ENCODE results near the gene GORASP1.

Gene GORASP1

GRCh38 chr3:39099738-39100499 is 7.5 kb downstream of the GORASP1 start:
- no peak overlapping the region for H3K4me3 ChIP-seq (ENCODE audit: extremely low read depth, insufficient read depth, low read length, poor library complexity, severe bottlenecking)
- H3K36me3 ChIP-seq (ENCODE audit: control insufficient read depth, insufficient read depth, low read length) = peaks cover 72% of the 10 kb centered on the region
- no peaks in the 10 kb centered on the region for H3K9me3 ChIP-seq (ENCODE audit: control insufficient read depth, low read length)
- peaks cover 16% of the 10 kb centered on the region for H3K4me1 ChIP-seq (ENCODE audit: control insufficient read depth, insufficient read depth, low read length, poor library complexity, severe bottlenecking)
- no peak overlapping the region for H3K27ac ChIP-seq (ENCODE audit: low read depth, low read length, severe bottlenecking)
- 100% methylated on average over 1 of the region's 2 CpGs for WGBS, 2 experiments (ENCODE audit: insufficient coverage in 2 of 2)

- 100% methylated on average over 1 of the region's 1 CpG; no CpG with 5 or more reads in 1 of the 2 experiments for WGBS, 2 experiments (ENCODE audit: insufficient coverage in 2 of 2)
- Histone ChIP-seq H3K4me3 (ENCODE audit: extremely low read depth, insufficient read depth, low read length, poor library complexity, severe bottlenecking) (no peak overlapping the region), H3K36me3 (ENCODE audit: control insufficient read depth, insufficient read depth, low read length) (peaks cover 79% of the 10 kb centered on the region)
These were observed 8.2 kb downstream of the GORASP1 start for GRCh38 chr3:39099242-39099641.

GRCh38 chr3:39098473-39099000 is 8.9 kb downstream of the GORASP1 start:
- Histone ChIP-seq H3K4me3 (ENCODE audit: extremely low read depth, insufficient read depth, low read length, poor library complexity, severe bottlenecking) (no peak overlapping the region), H3K4me1 (ENCODE audit: control insufficient read depth, insufficient read depth, low read length, poor library complexity, severe bottlenecking) (peaks cover 16% of the 10 kb centered on the region), H3K27ac (ENCODE audit: low read depth, low read length, severe bottlenecking) (no peak overlapping the region), H3K9me3 (ENCODE audit: control insufficient read depth, low read length) (no peaks in the 10 kb centered on the region), H3K36me3 (ENCODE audit: control insufficient read depth, insufficient read depth, low read length) (peaks cover 83% of the 10 kb centered on the region)
- WGBS, 2 experiments (ENCODE audit: insufficient coverage in 2 of 2) = 94 to 96% methylated on average over 6 to 8 of the region's 8 CpGs

More at GRCh38 chr3:39099242-39099641, 8.2 kb downstream of the GORASP1 start:
- H3K9me3 ChIP-seq (ENCODE audit: control insufficient read depth, low read length) = no peaks in the 10 kb centered on the region
- peaks cover 16% of the 10 kb centered on the region for H3K4me1 ChIP-seq (ENCODE audit: control insufficient read depth, insufficient read depth, low read length, poor library complexity, severe bottlenecking)
- no peak overlapping the region for H3K27ac ChIP-seq (ENCODE audit: low read depth, low read length, severe bottlenecking)

GRCh38 chr3:39097716-39098472 is 9.5 kb downstream of the GORASP1 start:
- Histone ChIP-seq H3K9me3 (ENCODE audit: control insufficient read depth, low read length) (no peaks in the 10 kb centered on the region), H3K4me1 (ENCODE audit: control insufficient read depth, insufficient read depth, low read length, poor library complexity, severe bottlenecking) (peaks cover 16% of the 10 kb centered on the region), H3K36me3 (ENCODE audit: control insufficient read depth, insufficient read depth, low read length) (peaks cover 87% of the 10 kb centered on the region), H3K27ac (ENCODE audit: low read depth, low read length, severe bottlenecking) (peak overlapping the region; percentile 85), H3K4me3 (ENCODE audit: extremely low read depth, insufficient read depth, low read length, poor library complexity, severe bottlenecking) (no peak overlapping the region)
- WGBS, 2 experiments (ENCODE audit: insufficient coverage in 2 of 2) = 94 to 98% methylated on average over 6 to 7 of the region's 8 CpGs

- 48 to 51% methylated on average over 2 to 3 of the region's 3 CpGs for WGBS, 2 experiments (ENCODE audit: insufficient coverage in 2 of 2)
- Histone ChIP-seq H3K9me3 (ENCODE audit: control insufficient read depth, low read length) (no peaks in the 10 kb centered on the region), H3K4me1 (ENCODE audit: control insufficient read depth, insufficient read depth, low read length, poor library complexity, severe bottlenecking) (peaks cover 16% of the 10 kb centered on the region), H3K27ac (ENCODE audit: low read depth, low read length, severe bottlenecking) (peak overlapping the region; percentile 85), H3K4me3 (ENCODE audit: extremely low read depth, insufficient read depth, low read length, poor library complexity, severe bottlenecking) (no peak overlapping the region), H3K36me3 (ENCODE audit: control insufficient read depth, insufficient read depth, low read length) (peaks cover 87% of the 10 kb centered on the region)
These were observed 10.7 kb downstream of the GORASP1 start for GRCh38 chr3:39096775-39097174.

- WGBS, 2 experiments (ENCODE audit: insufficient coverage in 2 of 2) = 90 to 100% methylated on average over 1 to 3 of the region's 3 CpGs
- Histone ChIP-seq H3K27ac (ENCODE audit: low read depth, low read length, severe bottlenecking) (no peak overlapping the region), H3K4me3 (ENCODE audit: extremely low read depth, insufficient read depth, low read length, poor library complexity, severe bottlenecking) (no peak overlapping the region), H3K4me1 (ENCODE audit: control insufficient read depth, insufficient read depth, low read length, poor library complexity, severe bottlenecking) (peaks cover 16% of the 10 kb centered on the region), H3K9me3 (ENCODE audit: control insufficient read depth, low read length) (no peaks in the 10 kb centered on the region), H3K36me3 (ENCODE audit: control insufficient read depth, insufficient read depth, low read length) (peaks cover 85% of the 10 kb centered on the region)
These were observed 11.6 kb downstream of the GORASP1 start for GRCh38 chr3:39095778-39096177.

- 94 to 98% methylated on average over 5 of the region's 7 CpGs for WGBS, 2 experiments (ENCODE audit: insufficient coverage in 2 of 2)
- Histone ChIP-seq H3K4me3 (ENCODE audit: extremely low read depth, insufficient read depth, low read length, poor library complexity, severe bottlenecking) (no peak overlapping the region), H3K4me1 (ENCODE audit: control insufficient read depth, insufficient read depth, low read length, poor library complexity, severe bottlenecking) (peaks cover 16% of the 10 kb centered on the region), H3K36me3 (ENCODE audit: control insufficient read depth, insufficient read depth, low read length) (peaks cover 78% of the 10 kb centered on the region), H3K27ac (ENCODE audit: low read depth, low read length, severe bottlenecking) (no peak overlapping the region), H3K9me3 (ENCODE audit: control insufficient read depth, low read length) (no peaks in the 10 kb centered on the region)
These were observed 12.4 kb downstream of the GORASP1 start for GRCh38 chr3:39094851-39095677.

- H3K27ac ChIP-seq (ENCODE audit: low read depth, low read length, severe bottlenecking) = no peak overlapping the region
- peaks cover 6% of the 10 kb centered on the region for H3K4me1 ChIP-seq (ENCODE audit: control insufficient read depth, insufficient read depth, low read length, poor library complexity, severe bottlenecking)
- H3K36me3 ChIP-seq (ENCODE audit: control insufficient read depth, insufficient read depth, low read length) = peaks cover 82% of the 10 kb centered on the region
- H3K9me3 ChIP-seq (ENCODE audit: control insufficient read depth, low read length) = no peaks in the 10 kb centered on the region
- 80% methylated on average over 1 of the region's 2 CpGs; no CpG with 5 or more reads in 1 of the 2 experiments for WGBS, 2 experiments (ENCODE audit: insufficient coverage in 2 of 2)
- no peak overlapping the region for H3K4me3 ChIP-seq (ENCODE audit: extremely low read depth, insufficient read depth, low read length, poor library complexity, severe bottlenecking)
These were observed 16.5 kb downstream of the GORASP1 start for GRCh38 chr3:39090922-39091321.

- H3K4me3 ChIP-seq (ENCODE audit: extremely low read depth, insufficient read depth, low read length, poor library complexity, severe bottlenecking) = no peak overlapping the region
- H3K4me1 ChIP-seq (ENCODE audit: control insufficient read depth, insufficient read depth, low read length, poor library complexity, severe bottlenecking) = peaks cover 6% of the 10 kb centered on the region
- H3K9me3 ChIP-seq (ENCODE audit: control insufficient read depth, low read length) = no peaks in the 10 kb centered on the region
- WGBS, 2 experiments (ENCODE audit: insufficient coverage in 2 of 2) = 80 to 100% methylated on average over 1 of the region's 3 CpGs
- peaks cover 78% of the 10 kb centered on the region for H3K36me3 ChIP-seq (ENCODE audit: control insufficient read depth, insufficient read depth, low read length)
- no peak overlapping the region for H3K27ac ChIP-seq (ENCODE audit: low read depth, low read length, severe bottlenecking)
These were observed 18.5 kb downstream of the GORASP1 start for GRCh38 chr3:39088889-39089288.

- Histone ChIP-seq H3K36me3 (ENCODE audit: control insufficient read depth, insufficient read depth, low read length) (peaks cover 77% of the 10 kb centered on the region), H3K9me3 (ENCODE audit: control insufficient read depth, low read length) (no peaks in the 10 kb centered on the region), H3K27ac (ENCODE audit: low read depth, low read length, severe bottlenecking) (no peak overlapping the region), H3K4me1 (ENCODE audit: control insufficient read depth, insufficient read depth, low read length, poor library complexity, severe bottlenecking) (peaks cover 6% of the 10 kb centered on the region), H3K4me3 (ENCODE audit: extremely low read depth, insufficient read depth, low read length, poor library complexity, severe bottlenecking) (no peak overlapping the region)
- 100% methylated on average over 2 of the region's 3 CpGs for WGBS, 2 experiments (ENCODE audit: insufficient coverage in 2 of 2)
These were observed 19.0 kb downstream of the GORASP1 start for GRCh38 chr3:39088456-39088855.

Measured in mesodermal cell (in vitro differentiated cells).